CD1c-positive myeloid dendritic cell (primary cell): Measurements from ENCODE around the gene GJA5.

Experiments
- DNase-seq: peaks from one replicate; pipeline ENCODE4 v3.0.0-alpha.2; 2016; ENCODE audit errors: extremely low spot score

Gene GJA5

GRCh38 chr1:147760481-147761260 lies at the start of gene GJA5:
Gene GJA5 (minus strand): TSS chr1:147760602. CDS start chr1:147759238, 1,364 bp downstream.
- no peak for DNase-seq

- no peak for DNase-seq
These were observed 48.8 kb upstream of the GJA5 start for GRCh38 chr1:147809236-147809635.

GRCh38 chr1:147808025-147808424 lies 47.6 kb upstream of the GJA5 start:
- DNase-seq: no peak

- no peak for DNase-seq
These were observed 47.0 kb upstream of the GJA5 start for GRCh38 chr1:147807405-147807804.

- DNase-seq: no peak
These were observed 44.7 kb upstream of the GJA5 start for GRCh38 chr1:147804942-147805723.

GRCh38 chr1:147800804-147801203 lies 40.4 kb upstream of the GJA5 start:
- DNase-seq: no peak

GRCh38 chr1:147798731-147799130 lies 38.3 kb upstream of the GJA5 start:
- no peak for DNase-seq

GRCh38 chr1:147794570-147794969 lies 34.2 kb upstream of the GJA5 start:
- DNase-seq: no peak

GRCh38 chr1:147791876-147792275 lies 31.5 kb upstream of the GJA5 start:
- no peak for DNase-seq

- DNase-seq: no peak
These were observed 27.4 kb upstream of the GJA5 start for GRCh38 chr1:147787765-147788164.

- DNase-seq: no peak
These were observed 26.1 kb upstream of the GJA5 start for GRCh38 chr1:147786536-147786935.

- no peak for DNase-seq
These were observed 25.5 kb upstream of the GJA5 start for GRCh38 chr1:147785794-147786506.

GRCh38 chr1:147784941-147785340 lies 24.5 kb upstream of the GJA5 start:
- DNase-seq: no peak

- no peak for DNase-seq
These were observed 20.7 kb upstream of the GJA5 start for GRCh38 chr1:147781056-147781471.

- no peak for DNase-seq
These were observed 17.3 kb upstream of the GJA5 start for GRCh38 chr1:147777694-147778093.

- DNase-seq: peak; percentile 7
These were observed 12.9 kb upstream of the GJA5 start for GRCh38 chr1:147773215-147773715.

GRCh38 chr1:147772570-147772969 lies 12.2 kb upstream of the GJA5 start:
- no peak for DNase-seq

GRCh38 chr1:147771226-147772125 lies 11.1 kb upstream of the GJA5 start:
- no peak for DNase-seq

GRCh38 chr1:147769106-147769505 lies 8.7 kb upstream of the GJA5 start:
- no peak for DNase-seq

- no peak for DNase-seq
These were observed 8.2 kb upstream of the GJA5 start for GRCh38 chr1:147768582-147768981.

GRCh38 chr1:147768101-147768500 lies 7.7 kb upstream of the GJA5 start:
- no peak for DNase-seq
